Urinary bladder (tissue), 2 donors: Measurements from ENCODE around the gene RPS13. TPM values are rescaled to one million over a fixed set of nuclear protein-coding genes. Genes with fewer than 3 reads are reported as not detected.
A peak's percentile ranks its signal among the peaks of the same experiment; 100 is the strongest.

Experiments used
- polyA plus RNA-seq: library from polyadenylated mRNA; stranded (reverse); fragments of 200-250 nt; gene quantifications from one replicate; pipeline ENCODE4 v1.2.3, GENCODE V29; 2013
- small RNA-seq: library from RNA; depleted of rRNA; stranded (forward); fragments of <200 nt; gene quantifications from one replicate; pipeline ENCODE3, GENCODE V24; 2014
- total RNA-seq: library from RNA; depleted of rRNA; stranded (reverse); fragments of >200 nt; gene quantifications from one replicate; pipeline ENCODE4 v1.2.3, GENCODE V29; 2014
- donor health status: healthy.

The RPS13 gene
- total and polyA plus RNA-seq, 2 donors, result 1,045 to 2,008 TPM

Small RNAs within 50 kb of the gene (small RNA-seq; reads per million reads assigned to genes)
- gene RNU6-593P (not detected), gene SNORD14A (24.1 reads per million, percentile 95 among the genes with 10 or more reads in this experiment), gene SNORD14B (not detected)

Other genes with a start within 250 kb of the RPS13 start
- 8.1 TPM for gene PLEKHA7, start 63.3 kb downstream of the RPS13 start, total RNA-seq
- gene PLEKHA7, start 63.3 kb downstream of the RPS13 start, polyA plus RNA-seq, result 8.3 TPM
- 92.3 TPM for gene PIK3C2A, start 130.3 kb upstream of the RPS13 start, total RNA-seq
- gene PIK3C2A, start 130.3 kb upstream of the RPS13 start, polyA plus RNA-seq, result 19.9 TPM
- 174 TPM for gene NUCB2, start 199.1 kb upstream of the RPS13 start, total RNA-seq
- 54.8 TPM for gene NUCB2, start 199.1 kb upstream of the RPS13 start, polyA plus RNA-seq